NCI-H1105 treated with DMSO at 0.1 percent for 48 hours (cell line): ENCODE measurements around the gene MAT2A.

Experiments used
- DNase-seq: peaks from one replicate; lab custom pipeline; 2025; lab: John Stamatoyannopoulos, UW

MAT2A gene

DNA sequence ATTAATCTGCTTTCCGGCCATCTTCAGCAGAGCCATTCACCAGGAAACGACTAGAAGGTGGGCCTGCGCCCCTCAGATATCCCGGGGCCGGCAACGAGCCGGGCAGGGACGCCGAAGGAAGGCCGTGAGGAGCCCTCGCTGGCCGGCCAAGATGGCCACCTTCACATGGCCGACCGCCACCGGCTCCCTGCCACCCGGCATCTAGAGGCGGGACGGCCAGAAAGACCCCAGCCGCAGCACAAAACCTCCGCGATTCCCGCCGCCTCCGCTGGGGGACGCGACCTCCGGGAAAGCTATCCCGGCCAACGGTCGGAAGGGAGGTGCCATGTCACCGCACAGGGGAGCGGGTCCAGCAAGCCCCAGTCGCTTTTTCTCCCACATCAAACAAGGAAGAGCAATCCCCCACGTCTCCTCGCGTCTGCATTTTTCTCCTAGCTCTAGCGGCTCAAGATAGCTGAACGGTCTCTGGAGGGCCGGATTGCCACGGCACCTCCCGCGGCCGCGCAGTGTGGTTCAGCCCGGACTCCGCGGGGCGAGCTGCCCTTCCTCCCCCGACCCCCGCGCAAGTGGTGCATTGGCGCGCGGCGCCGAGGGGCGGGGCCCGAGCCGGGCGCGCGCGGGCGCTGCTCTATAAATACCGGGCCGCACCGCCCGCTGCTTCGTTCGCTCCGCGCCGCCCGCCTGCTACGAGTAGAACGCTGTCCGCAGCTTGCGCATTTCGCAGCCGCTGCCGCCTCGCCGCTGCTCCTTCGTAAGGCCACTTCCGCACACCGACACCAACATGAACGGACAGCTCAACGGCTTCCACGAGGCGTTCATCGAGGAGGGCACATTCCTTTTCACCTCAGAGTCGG lies at the start of gene MAT2A:
TSS of gene MAT2A (plus strand) at position 662 of the 854 bp plus-strand sequence. CDS start at position 782, 120 bp downstream.
- peak; percentile 88 for DNase-seq

DNA sequence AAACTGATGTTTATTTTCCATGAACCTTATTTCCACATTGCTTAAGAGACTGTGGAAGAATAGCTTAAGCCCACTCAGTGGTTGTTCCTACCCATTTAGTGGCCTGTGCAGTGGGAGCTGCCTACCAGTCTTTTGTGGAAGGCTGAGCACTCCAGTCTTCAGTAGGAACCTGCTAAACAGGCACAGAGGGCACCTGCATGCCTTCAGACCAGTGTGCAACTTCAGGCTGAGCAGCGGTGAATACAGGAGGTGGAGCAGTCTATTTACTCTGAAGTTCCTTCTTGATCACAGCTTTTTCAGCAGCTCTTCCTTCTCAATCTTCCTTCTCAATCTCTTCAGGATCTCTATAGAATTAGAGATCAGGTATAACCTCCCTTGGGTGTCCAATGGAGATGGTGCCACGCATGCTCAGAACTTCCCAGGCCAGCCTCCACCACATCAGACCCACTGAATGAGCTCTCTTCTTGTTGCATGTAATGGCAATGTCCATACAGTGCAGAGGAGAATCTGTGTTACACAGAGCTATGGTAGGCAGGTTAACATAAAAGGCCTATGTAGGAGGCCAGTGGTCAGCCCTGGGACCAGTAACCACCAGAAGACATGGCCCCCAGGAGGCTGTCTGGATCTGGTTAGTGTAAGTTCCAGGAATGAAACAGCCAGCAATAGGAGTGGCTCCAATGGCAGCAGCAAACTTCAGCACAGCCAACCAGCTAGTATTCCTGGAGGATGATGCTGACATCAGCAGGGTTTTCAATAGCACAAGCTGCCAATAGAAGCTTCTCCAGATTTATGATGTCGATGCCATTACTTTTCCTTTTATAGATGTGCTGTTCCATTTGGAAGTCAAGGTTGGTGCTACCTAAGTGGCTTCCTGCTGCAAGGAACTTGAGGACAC lies 47.9 kb upstream of the MAT2A start:
- no peak for DNase-seq

DNA sequence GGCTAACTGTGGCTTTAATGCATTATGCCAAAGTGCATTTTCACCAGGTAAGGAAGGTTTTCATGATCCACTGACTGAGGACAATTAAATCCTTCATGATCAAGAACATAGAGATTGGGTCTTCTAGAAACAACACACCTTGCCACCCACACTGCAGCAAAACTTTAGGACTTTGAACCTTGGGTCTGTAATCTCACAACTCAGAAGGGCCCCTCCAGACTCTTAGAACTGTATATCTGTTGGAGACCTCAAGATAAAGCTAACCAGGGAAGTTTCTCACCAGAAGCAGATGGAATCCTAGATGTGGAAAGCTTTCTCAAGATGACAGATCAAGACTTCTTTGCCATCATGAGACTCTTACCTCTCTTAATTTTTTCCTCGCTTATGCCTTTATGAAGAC lies 42.5 kb upstream of the MAT2A start:
- no peak for DNase-seq

DNA sequence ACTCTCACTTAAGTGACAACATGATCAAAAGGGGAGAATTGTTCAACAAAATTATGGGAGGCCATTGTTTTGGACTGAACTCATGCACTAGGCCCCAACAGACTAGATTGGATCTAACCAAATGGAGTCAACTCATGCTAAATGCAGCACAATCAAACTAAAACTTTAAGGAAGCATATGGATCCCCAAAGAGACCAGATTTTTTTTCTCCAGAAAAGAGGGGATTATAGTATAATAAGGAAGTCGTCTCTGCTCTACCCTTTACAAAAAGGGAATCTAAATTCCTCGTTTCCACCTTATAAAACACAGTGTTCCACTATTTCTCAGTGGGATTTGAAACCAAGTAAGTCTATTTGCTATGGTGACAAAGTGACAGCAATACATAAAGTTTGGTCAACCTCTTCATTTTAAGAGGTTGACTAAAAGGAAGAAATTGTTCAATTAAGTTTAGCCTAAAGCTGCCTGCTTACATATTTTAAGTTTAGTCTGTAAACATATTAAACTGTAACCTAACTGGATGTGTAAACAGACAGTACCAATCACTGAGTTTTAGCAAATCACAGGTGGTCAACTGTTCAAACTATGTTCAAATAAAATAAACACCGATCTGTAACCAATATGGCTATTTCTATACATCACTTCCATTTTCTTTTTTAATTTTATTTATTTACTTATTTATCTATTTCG lies 40.9 kb upstream of the MAT2A start:
- DNase-seq = no peak

DNA sequence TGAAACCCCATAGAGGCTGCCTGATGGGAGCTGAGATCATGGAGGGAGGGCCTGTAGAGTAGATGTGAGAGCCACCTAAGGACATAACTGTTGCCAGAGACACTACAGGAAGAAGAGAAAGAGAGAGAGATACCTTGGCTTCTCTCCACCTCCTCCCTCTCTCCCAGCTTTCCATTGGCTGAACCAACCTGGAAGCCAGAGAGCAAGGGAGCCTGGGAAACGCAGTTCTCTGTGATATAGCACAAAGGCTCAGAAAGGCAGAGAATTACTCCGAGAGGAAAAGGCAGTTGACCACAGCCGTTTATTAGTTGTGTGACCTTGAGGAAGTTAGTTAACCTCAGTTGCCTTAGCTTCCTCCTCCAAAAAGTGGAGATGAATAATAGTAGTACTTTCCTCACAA lies 37.7 kb upstream of the MAT2A start:
- no peak for DNase-seq

DNA sequence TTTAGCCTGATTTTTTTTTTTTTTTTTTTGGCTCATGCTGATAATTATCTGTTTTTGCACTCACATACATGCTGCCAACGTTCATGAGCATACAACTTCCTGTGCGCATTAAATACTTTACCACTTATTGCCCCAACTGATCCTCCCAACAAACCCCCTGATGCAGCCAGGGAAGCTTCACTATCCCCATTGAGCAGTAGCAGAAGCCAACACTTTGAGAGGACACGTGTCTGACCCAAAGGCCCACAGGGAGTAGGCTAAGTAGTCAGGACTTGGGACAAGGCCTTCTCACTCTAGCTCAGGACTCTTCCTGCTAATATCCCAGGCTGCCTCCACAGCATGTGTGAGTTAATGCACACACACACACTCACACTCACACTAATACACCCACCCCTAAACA lies 36.2 kb upstream of the MAT2A start:
- no peak for DNase-seq

DNA sequence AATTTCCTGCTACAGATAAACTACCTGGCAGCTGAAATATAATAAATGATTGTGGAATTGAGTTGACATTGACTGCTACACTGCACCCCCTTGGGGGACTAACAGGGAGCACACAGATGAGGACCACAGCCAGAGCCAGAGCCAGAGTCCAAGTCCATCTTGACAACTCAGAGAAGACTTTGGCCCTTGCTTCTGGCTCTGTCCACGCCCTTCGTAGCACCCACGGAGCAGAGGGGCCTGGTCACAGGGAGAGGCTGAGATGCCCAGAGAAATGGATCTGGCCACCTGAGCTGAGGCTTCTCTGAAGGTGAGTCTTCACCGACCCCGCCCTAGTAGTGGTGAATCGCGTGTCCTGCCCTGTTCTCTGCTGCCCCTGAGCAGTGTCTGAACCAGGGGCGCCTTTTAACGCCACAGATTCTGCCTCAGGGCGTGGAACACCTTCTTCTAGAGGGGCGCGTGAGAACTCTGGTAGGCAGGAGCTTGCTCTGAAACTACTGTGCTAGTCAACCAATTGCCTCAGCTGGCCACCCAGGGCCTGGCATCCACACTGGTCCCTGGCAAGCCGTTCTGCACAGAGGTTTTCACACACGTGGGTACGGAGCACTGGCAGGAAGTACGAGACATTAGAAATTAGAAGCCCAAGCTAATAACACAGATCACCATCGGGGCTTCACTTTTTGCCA lies 35.7 kb upstream of the MAT2A start:
- DNase-seq = no peak

DNA sequence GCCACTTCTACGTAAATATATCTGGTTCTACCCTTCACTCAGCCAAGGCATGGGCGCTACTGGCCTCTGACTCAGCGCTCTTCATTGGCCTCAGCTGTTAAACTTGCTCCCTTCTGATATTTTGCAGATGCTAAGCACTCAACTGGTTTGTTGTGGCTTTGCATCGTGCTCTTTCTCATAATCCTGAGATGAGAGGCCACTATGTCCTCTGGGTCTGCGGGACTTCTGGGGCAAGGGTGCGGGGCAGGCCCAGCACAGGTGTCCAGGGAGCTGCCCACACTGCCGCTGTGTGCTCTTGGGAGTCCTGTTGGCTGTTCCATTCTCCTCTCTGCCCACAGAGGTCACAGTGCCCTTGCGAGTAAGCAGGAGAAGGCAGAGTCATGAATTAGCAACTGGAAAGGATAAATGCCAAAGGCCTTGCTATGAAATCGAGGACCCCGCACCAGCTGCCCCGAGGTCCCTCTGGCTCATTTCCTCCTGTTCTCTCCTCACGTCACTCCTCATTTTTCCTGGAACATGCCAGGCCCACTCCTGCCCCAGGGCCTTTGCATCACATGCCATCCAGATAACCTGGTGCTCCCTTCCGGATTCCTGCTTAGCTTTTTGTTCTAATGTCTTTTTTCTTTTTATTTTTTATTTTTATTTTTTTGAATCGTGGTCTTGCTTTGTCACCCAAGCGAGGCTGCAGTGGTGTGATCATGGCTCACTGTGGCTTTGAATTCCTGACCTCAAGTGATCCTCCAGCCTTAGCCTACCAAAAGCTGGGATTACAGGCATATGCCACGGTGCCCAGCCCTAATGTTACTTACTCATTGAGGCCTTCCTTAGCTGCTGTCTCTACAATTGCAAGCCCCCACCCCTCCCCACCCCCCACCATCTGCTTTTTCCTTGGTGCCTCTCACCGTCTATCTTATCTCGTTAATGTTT lies 34.9 kb upstream of the MAT2A start:
- no peak for DNase-seq

DNA sequence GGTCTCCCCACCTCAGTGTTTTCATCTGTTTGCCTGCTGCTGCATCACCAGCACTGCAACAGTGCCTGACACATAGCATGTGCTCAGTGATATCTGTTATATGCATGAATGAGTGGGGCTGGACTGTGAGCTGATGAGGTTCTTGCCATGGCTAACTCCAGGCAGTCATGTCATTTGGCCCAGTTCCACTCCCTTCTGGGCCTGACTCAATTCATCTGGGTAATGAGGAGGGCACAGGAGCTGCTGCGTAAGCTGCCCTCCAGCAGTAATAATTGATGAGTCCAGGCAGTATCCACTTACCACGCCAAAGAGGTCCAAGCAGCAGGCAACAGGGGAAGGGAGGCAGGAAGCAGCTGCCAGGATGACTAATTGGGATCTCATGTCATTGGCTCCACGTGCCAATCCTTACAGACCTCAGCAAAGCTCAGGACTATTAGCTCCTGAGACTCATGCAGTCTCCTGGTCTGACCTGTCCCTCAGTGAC lies 34.1 kb upstream of the MAT2A start:
- DNase-seq = peak; percentile 3

DNA sequence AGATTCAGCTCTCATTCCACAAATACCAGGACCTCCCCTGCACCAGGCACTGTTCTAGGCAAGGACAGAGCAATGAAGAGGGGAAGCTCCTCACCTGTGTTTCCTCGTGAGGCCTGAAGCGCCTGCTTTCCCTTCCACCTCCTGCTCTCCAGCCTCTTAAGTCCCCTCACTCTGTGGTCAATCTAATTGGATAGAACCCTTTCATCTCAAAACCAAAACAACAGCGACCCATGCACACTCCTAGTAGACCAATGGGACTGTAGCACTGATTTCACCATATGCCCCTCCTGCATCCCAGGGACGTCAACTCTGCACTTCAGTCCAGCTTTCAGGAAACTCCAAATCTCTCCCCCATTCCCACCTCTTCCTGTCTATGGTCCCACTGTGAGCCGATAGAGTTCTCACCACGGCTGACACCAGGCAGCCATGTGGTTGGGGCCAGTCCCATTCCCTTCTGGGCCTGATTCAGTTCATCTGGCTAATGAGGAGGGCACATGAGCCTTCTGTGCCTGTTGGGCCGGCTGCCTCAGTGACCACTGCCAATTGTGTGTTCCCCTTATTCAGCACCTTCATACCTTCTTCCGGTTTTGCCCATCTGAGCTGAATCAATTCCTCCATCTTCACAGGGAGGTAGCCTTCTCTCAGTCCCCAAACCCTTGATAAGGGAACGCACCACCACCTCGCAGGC lies 33.3 kb upstream of the MAT2A start:
- no peak for DNase-seq

DNA sequence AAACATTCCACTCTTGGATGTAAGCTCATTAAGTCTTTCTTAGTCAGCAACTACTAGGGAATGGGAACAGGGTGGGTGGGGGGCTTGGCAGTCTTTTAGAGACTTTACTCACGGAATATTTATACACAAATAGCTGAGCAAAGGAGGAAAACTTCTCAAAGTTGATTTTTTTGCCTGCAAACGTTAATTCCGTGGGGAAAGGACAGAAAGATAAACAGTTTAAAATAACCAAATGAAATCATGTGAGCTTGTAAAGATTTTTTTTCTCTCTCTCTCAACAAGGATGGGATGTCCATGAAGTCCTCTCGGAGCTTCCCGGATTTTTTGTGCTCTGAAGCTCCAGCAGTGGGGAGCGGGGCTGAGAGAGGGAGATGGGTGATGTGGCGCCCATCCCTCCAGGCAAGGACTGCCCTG lies 32.2 kb upstream of the MAT2A start:
- DNase-seq = no peak

DNA sequence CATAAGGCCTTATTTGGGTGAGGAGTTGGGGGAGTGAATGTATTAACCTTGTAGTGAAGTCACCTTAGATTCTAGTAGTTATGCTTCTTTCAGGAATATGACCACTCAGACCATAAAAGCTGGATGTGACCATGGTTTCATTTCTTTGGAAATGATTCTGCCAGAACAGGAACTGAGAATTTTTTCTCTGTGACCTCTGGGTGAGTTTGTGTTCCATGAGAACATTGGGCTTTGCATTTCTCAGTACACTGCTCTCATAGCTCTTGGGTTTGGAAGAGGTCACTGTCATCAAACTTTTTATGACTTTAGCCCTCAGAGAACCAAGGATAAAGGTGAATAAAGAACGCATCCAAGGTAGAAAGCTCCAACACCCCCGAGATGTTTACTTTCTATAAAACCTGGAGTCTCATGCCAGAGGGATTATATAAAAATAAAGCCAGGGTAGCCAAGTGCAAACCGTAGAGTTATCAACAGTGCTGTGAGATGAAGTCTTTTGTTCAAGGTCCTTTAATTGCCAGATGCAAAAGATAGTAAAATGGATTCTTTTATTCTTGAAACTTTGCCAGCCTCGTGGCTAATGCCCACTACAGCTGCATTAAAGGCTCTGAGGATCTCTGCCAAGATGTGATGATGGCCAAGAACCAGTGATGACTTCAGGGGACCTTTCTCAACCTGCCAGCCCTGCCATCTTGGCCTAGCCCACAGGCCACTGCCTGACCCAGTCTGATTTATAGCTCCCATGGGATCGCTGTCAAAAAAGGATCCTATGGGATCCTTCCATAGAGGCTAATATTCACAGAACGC lies 27.8 kb upstream of the MAT2A start:
- peak; percentile 49 for DNase-seq

DNA sequence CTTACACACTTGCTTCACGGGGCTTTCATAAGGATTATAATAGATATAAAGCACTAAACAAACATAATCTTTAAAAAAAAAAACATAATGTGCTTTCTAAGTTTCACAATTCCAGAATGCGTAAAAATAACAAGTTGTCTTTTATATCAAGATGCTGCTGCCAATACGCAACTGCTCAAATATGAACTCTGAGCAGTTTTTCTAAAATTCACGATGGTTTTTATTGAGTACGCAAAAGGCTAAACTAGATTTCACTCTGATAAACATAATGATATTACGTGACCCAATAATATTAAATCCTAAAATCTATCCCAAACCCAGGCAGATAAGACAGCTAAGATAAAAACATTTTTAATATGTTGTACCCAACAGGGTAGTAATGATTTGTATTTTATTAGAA lies 24.6 kb upstream of the MAT2A start:
- DNase-seq = no peak

DNA sequence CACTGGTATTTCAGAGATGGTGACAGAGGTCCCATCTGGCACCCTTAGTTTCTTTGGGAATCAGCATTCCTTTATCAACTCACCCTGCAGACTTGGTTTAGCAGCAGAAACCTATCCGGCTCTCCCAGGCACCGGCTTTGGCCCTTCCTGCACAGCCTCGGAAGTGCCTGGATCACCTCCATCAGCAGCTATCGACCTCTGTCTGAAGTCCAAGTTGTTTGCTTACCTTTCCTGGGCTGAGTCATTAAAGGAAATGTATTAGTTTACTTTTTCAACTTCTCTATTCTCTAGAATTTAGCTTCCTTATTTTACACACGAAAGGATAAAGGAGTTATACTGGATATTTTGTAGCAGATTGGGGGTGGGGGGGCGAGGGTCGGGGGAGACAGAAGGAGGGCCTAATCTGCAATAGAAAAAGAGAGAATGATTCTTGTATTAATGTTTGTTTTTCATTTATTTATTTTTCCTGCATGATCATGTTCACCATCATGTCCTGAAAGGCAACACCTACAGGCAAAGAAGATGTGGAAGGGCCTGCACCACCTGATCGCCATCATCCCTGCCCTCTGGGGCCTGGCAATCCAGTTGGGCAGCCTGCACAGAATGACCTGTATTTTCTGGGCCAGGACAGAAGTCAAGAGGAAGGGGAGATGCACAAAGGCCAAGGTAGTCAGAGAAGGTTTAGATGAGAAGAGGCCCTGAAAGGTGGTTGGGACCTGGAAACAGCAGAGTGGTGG lies 22.1 kb upstream of the MAT2A start:
- DNase-seq = no peak

DNA sequence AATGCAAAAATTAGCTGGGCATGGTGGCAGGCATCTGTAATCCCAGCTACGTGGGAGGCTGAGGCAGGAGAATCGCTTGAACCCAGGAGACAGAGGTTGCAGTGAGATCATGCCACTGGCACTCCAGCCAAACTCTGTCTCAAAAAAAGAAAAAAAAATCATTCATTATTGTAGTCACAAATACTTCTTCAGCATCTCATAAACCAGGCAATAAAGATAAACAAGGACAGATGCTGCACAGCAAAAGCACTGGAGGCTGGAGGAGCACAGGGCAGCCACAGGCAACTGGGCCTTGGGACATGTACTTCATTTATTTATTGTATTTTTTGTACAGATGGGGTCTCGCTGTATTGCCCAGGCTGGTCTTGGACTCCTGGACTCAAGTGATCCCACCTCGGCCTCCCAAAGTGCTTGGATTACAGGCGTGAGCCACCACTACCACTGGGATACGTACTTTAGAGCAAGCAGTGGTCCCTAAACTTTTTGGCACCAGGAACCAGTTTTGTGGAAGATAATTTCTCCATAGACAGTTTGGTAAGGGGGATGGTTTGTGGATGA lies 16.8 kb upstream of the MAT2A start:
- DNase-seq = no peak

DNA sequence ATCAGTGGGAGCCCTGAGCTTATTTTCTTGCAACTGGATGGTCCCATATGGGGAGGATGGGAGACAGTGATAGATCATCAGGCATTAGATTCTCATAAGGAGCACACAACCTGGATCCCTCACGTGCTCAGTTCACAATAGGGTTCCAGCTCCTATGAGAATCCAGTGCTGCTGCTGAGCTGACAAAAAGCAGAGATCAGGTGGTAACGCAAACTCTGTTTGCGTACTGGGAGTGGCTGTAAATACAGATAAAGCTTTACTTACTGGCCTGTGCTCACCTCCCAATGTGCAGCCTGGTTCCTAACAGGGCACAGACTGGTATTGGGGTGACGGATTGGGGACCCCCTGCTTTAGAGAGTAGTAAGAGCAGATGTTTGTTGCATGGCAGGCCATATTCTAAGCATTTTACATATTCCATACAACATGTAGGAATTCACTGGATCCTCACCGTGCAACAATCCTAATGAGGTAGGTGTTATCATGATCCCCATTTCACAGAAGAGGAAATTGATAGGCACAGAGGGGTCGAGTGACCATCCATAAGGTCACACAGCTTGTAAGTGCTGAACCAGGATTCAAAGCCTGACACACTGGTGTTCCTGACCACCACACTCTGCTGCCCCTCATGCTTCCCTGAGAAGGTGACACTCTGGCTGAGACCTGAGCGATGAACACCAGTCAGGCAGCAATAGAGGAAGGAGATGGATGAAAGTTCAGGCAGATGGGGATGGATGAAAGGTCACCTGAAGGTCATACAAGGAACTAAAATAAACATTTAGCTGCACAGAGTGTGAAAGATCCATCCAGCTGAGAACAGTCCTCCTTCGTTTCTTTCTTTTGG lies 15.7 kb upstream of the MAT2A start:
- no peak for DNase-seq

DNA sequence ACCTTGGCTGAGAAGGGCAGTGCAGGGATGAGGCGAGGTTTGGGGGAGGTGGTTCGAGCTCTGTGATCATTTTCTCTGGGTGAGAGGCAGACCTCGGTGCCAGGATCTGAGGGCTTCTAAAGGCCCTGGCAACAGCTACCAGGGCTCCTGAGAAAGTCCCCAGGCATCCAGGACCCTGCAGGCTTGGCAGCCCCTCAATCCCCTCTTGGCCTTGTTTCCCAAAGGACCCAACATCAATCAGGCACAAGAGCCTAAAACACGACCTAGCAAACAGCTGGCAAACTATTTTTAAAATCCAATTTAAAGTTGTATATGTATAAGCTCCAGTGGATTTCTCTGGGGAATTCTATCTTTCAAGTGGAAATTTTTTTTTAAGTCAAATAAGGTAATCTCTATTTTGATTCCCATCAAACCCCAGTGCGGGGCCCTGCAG lies 15.0 kb upstream of the MAT2A start:
- DNase-seq = no peak
